Panc1 (cell line): ENCODE results near the gene USP48. TPM values are rescaled to one million over a fixed set of nuclear protein-coding genes. Genes with fewer than 3 reads are reported as not detected.

Experiments
- ATAC-seq: fragments of 200-7000 bp; cut with Tn5 transposase; 2 replicates; pipeline ENCODE4 v1.9.1; 2020; ENCODE audit warnings: mild to moderate bottlenecking, moderate library complexity
- BruUV-seq: library from RNA; stranded (reverse); fragments of 400-500 nt; replicated peaks from 2 replicates; lab custom pipeline; 2021; lab: Mats Ljungman, UMichigan
- CTCF ChIA-PET: fragments of 300-600 bp; sonication (Branson Sonifier 250); formaldehyde crosslinking; loops from one replicate; lab custom pipeline; 2022; ENCODE audit warnings: antibody characterized with exemption; lab: Charles Lee
- POLR2A ChIA-PET: fragments of 300-600 bp; sonication (Branson Sonifier 250); formaldehyde crosslinking; loops from one replicate; lab custom pipeline; 2022; ENCODE audit warnings: antibody characterized with exemption; lab: Charles Lee
- DNase-seq: peaks from one replicate; pipeline ENCODE4 v3.0.0-alpha.2; 2010; ENCODE audit warnings: low read depth, low spot score
- H3K27ac ChIP-seq: 2 replicates; pipeline ENCODE4 v1.5.1; 2011; ENCODE audit warnings: mild to moderate bottlenecking, low read length, inconsistent platforms
- H3K27me3 ChIP-seq: fragments of 200-500 bp; sonication (Bioruptor generic); 2 replicates; pipeline ENCODE4 v1.6.0; 2014; ENCODE audit warnings: low read length, inconsistent platforms; ENCODE audit not compliant: control insufficient read depth, insufficient read depth
- H3K36me3 ChIP-seq: fragments of 200-500 bp; sonication (Bioruptor generic); 2 replicates; pipeline ENCODE4 v1.5.1; 2014; ENCODE audit warnings: inconsistent platforms, mild to moderate bottlenecking, low read length, moderate library complexity; ENCODE audit not compliant: control insufficient read depth, insufficient read depth
- H3K4me1 ChIP-seq: 2 replicates; pipeline ENCODE4 v1.5.1; 2011; ENCODE audit warnings: inconsistent platforms, mild to moderate bottlenecking, low read length, moderate library complexity; ENCODE audit not compliant: control insufficient read depth, insufficient read depth
- H3K4me3 ChIP-seq, 2 experiments: 2 replicates each; pipeline ENCODE4 v1.5.1; 2011 to 2012; ENCODE audit warnings: low read depth in 2 of 2, low read length in 2 of 2, mild to moderate bottlenecking in 2 of 2, inconsistent platforms in 1 of 2, moderate library complexity in 1 of 2
- H3K9me3 ChIP-seq: fragments of 200-500 bp; sonication (Bioruptor generic); 2 replicates; pipeline ENCODE4 v1.5.1; 2014; ENCODE audit warnings: low read depth, mild to moderate bottlenecking, inconsistent platforms, low read length, moderate library complexity; ENCODE audit not compliant: control insufficient read depth, insufficient read depth
- POLR2AphosphoS5 ChIP-seq: IDR thresholded peaks from 2 replicates; pipeline ENCODE4 v1.6.1; 2012; ENCODE audit warnings: mild to moderate bottlenecking, low read depth, low read length, moderate library complexity
- SIN3A ChIP-seq: IDR thresholded peaks from 2 replicates; pipeline ENCODE4 v1.6.1; 2012; ENCODE audit warnings: low read depth, mild to moderate bottlenecking, low read length, moderate library complexity, borderline replicate concordance; ENCODE audit not compliant: insufficient read depth
- TCF7L2 ChIP-seq: IDR thresholded peaks from 2 replicates; pipeline ENCODE4 v1.6.1; 2011; ENCODE audit warnings: mild to moderate bottlenecking, low read depth, low read length, inconsistent platforms
- in situ Hi-C: cut with HindIII; loops from 2 replicates; pipeline ENCODE4 v1.10.0; 2016; ENCODE audit warnings: low sequenced_read_pairs, low pct_unique_long_range_greater_than_20kb
- intact Hi-C: fragments of 100-400 bp; cut with micrococcal nuclease; formaldehyde crosslinking; loops from one replicate; pipeline ENCODE4 v1.10.0; 2022; ENCODE audit not compliant: unreplicated experiment
- total RNA-seq: library from RNA; stranded (reverse); gene quantifications from one replicate; pipeline ENCODE4 v1.2.1, GENCODE V29; 2021; ENCODE audit not compliant: unreplicated experiment
- TF ChIP-seq, protein P1 (sequence below), 2 experiments: IDR thresholded peaks; 2 replicates each; pipeline ENCODE4 v1.6.1; 2011 to 2012; ENCODE audit warnings: low read depth in 2 of 2, control low read depth in 1 of 2, low read length in 1 of 2, mild to moderate bottlenecking in 1 of 2, moderate library complexity in 1 of 2; ENCODE audit not compliant: insufficient read depth in 1 of 2
- TF ChIP-seq, protein P2 (sequence below): fragments of 450-650 bp; IDR thresholded peaks from 2 replicates; pipeline ENCODE4 v1.5.1; 2017; ENCODE audit warnings: mild to moderate bottlenecking

The USP48 gene
- total RNA-seq, 1 experiment from 2014 or later: 71.6 TPM

DNA sequence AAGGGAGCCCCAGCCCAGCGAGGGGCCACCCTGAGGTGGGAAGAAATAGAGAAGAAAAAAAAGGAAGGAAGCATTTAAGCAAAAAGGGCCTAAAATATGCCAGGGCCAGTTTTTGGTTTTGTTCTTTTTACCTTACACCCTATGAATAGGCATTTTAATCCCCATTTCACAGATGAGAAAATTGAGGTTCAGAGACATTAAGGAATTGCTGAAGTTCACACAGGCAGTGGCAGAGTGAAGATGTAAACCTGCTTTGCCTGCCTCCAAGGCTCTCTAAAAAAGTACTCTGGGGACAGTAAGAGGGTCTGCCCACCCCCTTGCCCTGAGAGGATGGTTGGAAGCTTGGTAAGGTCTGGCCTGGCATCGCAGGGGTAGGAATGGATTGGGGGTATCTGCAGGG lies 133.6 kb downstream of the USP48 start:
- H3K9me3 ChIP-seq: no peaks in the 10 kb centered on the region
- intact Hi-C loops (no loop called here), in situ Hi-C loops (no loop called here)
- H3K4me3 ChIP-seq: no peak overlapping the region
- DNase-seq: no peak
- CTCF ChIA-PET: no interaction called here
- no peaks in the 10 kb centered on the region for H3K36me3 ChIP-seq
- no peaks in the 10 kb centered on the region; the same call in 1 of the 2 replicates for H3K4me1 ChIP-seq
- TF ChIP-seq, protein P1, sequence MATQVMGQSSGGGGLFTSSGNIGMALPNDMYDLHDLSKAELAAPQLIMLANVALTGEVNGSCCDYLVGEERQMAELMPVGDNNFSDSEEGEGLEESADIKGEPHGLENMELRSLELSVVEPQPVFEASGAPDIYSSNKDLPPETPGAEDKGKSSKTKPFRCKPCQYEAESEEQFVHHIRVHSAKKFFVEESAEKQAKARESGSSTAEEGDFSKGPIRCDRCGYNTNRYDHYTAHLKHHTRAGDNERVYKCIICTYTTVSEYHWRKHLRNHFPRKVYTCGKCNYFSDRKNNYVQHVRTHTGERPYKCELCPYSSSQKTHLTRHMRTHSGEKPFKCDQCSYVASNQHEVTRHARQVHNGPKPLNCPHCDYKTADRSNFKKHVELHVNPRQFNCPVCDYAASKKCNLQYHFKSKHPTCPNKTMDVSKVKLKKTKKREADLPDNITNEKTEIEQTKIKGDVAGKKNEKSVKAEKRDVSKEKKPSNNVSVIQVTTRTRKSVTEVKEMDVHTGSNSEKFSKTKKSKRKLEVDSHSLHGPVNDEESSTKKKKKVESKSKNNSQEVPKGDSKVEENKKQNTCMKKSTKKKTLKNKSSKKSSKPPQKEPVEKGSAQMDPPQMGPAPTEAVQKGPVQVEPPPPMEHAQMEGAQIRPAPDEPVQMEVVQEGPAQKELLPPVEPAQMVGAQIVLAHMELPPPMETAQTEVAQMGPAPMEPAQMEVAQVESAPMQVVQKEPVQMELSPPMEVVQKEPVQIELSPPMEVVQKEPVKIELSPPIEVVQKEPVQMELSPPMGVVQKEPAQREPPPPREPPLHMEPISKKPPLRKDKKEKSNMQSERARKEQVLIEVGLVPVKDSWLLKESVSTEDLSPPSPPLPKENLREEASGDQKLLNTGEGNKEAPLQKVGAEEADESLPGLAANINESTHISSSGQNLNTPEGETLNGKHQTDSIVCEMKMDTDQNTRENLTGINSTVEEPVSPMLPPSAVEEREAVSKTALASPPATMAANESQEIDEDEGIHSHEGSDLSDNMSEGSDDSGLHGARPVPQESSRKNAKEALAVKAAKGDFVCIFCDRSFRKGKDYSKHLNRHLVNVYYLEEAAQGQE (IDR thresholded peaks at IDR 0.05; ENCODE audit: insufficient read depth in 1 of 2, low read depth in 2 of 2, low read length in 1 of 2): no peak
- TF ChIP-seq TCF7L2: no peak
- TF ChIP-seq, protein P2, sequence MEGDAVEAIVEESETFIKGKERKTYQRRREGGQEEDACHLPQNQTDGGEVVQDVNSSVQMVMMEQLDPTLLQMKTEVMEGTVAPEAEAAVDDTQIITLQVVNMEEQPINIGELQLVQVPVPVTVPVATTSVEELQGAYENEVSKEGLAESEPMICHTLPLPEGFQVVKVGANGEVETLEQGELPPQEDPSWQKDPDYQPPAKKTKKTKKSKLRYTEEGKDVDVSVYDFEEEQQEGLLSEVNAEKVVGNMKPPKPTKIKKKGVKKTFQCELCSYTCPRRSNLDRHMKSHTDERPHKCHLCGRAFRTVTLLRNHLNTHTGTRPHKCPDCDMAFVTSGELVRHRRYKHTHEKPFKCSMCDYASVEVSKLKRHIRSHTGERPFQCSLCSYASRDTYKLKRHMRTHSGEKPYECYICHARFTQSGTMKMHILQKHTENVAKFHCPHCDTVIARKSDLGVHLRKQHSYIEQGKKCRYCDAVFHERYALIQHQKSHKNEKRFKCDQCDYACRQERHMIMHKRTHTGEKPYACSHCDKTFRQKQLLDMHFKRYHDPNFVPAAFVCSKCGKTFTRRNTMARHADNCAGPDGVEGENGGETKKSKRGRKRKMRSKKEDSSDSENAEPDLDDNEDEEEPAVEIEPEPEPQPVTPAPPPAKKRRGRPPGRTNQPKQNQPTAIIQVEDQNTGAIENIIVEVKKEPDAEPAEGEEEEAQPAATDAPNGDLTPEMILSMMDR: no peak
- no peak for TF ChIP-seq POLR2AphosphoS5
- TF ChIP-seq SIN3A: no peak
- no peak overlapping the region for H3K27ac ChIP-seq
- no peak for ATAC-seq
- no peaks in the 10 kb centered on the region for H3K27me3 ChIP-seq
- no TSS peak for BruUV-seq
- POLR2A ChIA-PET: interaction anchor here (0.6 kb wide), 1 partner anchor 60 kb away, joined by 3 read pairs; no protein-coding TSS in a partner anchor

DNA sequence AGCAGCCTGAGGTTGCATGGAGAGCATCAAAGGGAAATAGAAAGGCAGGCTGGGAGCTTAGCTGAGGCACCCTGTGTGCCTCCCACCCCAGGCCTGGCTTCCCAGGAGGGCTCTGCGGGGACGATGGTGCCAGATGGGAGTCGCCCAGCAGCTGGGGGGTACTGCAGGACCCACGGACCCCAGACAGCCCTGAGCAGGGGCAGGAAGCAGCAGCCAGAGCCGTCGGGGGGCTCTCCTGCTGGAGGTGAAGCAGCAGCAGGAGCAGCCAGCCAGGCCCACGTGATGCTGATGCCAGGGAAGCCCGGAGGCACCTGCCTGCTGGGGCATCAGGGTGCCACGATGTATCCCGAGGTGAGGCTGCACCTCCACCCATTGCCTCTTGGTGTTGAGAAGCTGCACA lies 134.2 kb downstream of the USP48 start:
- no peaks in the 10 kb centered on the region for H3K36me3 ChIP-seq
- ChIA-PET POLR2A (no interaction called here), CTCF (no interaction called here)
- no peak for ATAC-seq
- no peaks in the 10 kb centered on the region; the same call in 1 of the 2 replicates for H3K4me1 ChIP-seq
- intact Hi-C loops (no loop called here), in situ Hi-C loops (no loop called here)
- TF ChIP-seq TCF7L2: no peak
- no peak for TF ChIP-seq POLR2AphosphoS5
- TF ChIP-seq, protein P2: no peak
- TF ChIP-seq, protein P1 (IDR thresholded peaks at IDR 0.05; ENCODE audit: insufficient read depth in 1 of 2, low read depth in 2 of 2, low read length in 1 of 2): no peak
- no peak for TF ChIP-seq SIN3A
- no TSS peak for BruUV-seq
- no peak overlapping the region for H3K4me3 ChIP-seq
- no peaks in the 10 kb centered on the region for H3K27me3 ChIP-seq
- H3K9me3 ChIP-seq: no peaks in the 10 kb centered on the region
- no peak for DNase-seq
- H3K27ac ChIP-seq: no peak overlapping the region
